Prostate gland (tissue), 2 donors: ENCODE results near the gene IL12A.

Experiments used
- POLR2A ChIP-seq: fragments of 450-650 bp; IDR thresholded peaks from one replicate; pipeline ENCODE4 v1.6.1; 2016; ENCODE audit warnings: antibody characterized with exemption, mild to moderate bottlenecking
- POLR2AphosphoS5 ChIP-seq: sonication (generic); formaldehyde crosslinking; IDR thresholded peaks from one replicate; pipeline ENCODE4 v1.6.1; 2017; ENCODE audit warnings: antibody characterized with exemption
- TF ChIP-seq, protein P1 (sequence below), 4 experiments: fragments of 200-600 bp in 2 of 4; fragments of 450-650 bp in 2 of 4; sonication (generic) in 2 of 4; IDR thresholded peaks; 1 replicate in 3 of 4; 2 replicates in 1 of 4; pipeline ENCODE4 v1.5.1; 2016 to 2019; ENCODE audit warnings: antibody characterized with exemption in 4 of 4, mild to moderate bottlenecking in 2 of 4, moderate library complexity in 2 of 4

- TF ChIP-seq, protein P1, sequence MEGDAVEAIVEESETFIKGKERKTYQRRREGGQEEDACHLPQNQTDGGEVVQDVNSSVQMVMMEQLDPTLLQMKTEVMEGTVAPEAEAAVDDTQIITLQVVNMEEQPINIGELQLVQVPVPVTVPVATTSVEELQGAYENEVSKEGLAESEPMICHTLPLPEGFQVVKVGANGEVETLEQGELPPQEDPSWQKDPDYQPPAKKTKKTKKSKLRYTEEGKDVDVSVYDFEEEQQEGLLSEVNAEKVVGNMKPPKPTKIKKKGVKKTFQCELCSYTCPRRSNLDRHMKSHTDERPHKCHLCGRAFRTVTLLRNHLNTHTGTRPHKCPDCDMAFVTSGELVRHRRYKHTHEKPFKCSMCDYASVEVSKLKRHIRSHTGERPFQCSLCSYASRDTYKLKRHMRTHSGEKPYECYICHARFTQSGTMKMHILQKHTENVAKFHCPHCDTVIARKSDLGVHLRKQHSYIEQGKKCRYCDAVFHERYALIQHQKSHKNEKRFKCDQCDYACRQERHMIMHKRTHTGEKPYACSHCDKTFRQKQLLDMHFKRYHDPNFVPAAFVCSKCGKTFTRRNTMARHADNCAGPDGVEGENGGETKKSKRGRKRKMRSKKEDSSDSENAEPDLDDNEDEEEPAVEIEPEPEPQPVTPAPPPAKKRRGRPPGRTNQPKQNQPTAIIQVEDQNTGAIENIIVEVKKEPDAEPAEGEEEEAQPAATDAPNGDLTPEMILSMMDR (IDR thresholded peaks at IDR 0.05) = no peak
- TF ChIP-seq POLR2AphosphoS5 (no peak), POLR2A (no peak)
Measured at GRCh38 chr3:160005004-160005403, 16.4 kb downstream of the IL12A start.
